ENCODE results near the gene NATD1.

DNA sequence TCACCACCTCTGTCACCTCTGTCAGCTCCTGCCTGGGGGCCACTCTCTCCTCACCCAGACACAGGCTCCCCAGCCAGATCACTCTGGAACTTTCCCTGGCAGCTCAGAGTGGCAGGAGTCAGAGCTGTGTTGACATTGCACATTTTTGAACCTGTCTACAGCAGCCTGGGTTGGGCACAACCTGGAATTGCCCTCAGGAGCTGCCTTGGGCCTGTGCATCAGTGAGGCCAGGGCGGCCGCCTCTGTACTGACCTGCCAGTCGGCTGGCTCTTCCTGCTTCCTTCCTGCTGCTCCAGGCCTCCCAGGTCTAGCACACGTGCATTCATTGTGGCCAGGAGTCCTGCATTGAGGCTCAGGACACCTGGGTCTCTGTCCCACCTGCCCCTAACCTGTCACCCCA lies 25.1 kb downstream of the NATD1 start:
- TF ChIP-seq, protein P1, sequence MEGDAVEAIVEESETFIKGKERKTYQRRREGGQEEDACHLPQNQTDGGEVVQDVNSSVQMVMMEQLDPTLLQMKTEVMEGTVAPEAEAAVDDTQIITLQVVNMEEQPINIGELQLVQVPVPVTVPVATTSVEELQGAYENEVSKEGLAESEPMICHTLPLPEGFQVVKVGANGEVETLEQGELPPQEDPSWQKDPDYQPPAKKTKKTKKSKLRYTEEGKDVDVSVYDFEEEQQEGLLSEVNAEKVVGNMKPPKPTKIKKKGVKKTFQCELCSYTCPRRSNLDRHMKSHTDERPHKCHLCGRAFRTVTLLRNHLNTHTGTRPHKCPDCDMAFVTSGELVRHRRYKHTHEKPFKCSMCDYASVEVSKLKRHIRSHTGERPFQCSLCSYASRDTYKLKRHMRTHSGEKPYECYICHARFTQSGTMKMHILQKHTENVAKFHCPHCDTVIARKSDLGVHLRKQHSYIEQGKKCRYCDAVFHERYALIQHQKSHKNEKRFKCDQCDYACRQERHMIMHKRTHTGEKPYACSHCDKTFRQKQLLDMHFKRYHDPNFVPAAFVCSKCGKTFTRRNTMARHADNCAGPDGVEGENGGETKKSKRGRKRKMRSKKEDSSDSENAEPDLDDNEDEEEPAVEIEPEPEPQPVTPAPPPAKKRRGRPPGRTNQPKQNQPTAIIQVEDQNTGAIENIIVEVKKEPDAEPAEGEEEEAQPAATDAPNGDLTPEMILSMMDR (IDR thresholded peaks at IDR 0.05): no peak
- no peak for TF ChIP-seq POLR2AphosphoS5 (IDR thresholded peaks at IDR 0.05; ENCODE audit: insufficient read depth in 1 of 2, low read depth in 1 of 2)
- TF ChIP-seq POLR2A (IDR thresholded peaks at IDR 0.05): no peak
